CD4-positive, alpha-beta T cell treated with Interleukin-12 subunit alpha and Interleukin-12 subunit beta, for 1 hour (primary cell): ENCODE results near the gene CLDN25.

ENCODE experiments used
- DNase-seq: peaks from one replicate; pipeline ENCODE4 v3.0.0-alpha.2; 2020

The CLDN25 gene

GRCh38 chr11:113814181-113814580, 34.6 kb downstream of the CLDN25 start:
- DNase-seq, result no peak

GRCh38 chr11:113817162-113817561, 37.6 kb downstream of the CLDN25 start:
- no peak for DNase-seq

- DNase-seq, result no peak
These were observed 38.0 kb downstream of the CLDN25 start for GRCh38 chr11:113817626-113818025.

- no peak for DNase-seq
These were observed 38.8 kb downstream of the CLDN25 start for GRCh38 chr11:113818426-113818825.

GRCh38 chr11:113827477-113827876, 47.9 kb downstream of the CLDN25 start:
- DNase-seq, result no peak

- DNase-seq, result no peak
These were observed 48.6 kb downstream of the CLDN25 start for GRCh38 chr11:113828191-113828590.

GRCh38 chr11:113829751-113830150, 50.2 kb downstream of the CLDN25 start:
- no peak for DNase-seq
